ENCODE measurements around the gene RGS16.

DNA sequence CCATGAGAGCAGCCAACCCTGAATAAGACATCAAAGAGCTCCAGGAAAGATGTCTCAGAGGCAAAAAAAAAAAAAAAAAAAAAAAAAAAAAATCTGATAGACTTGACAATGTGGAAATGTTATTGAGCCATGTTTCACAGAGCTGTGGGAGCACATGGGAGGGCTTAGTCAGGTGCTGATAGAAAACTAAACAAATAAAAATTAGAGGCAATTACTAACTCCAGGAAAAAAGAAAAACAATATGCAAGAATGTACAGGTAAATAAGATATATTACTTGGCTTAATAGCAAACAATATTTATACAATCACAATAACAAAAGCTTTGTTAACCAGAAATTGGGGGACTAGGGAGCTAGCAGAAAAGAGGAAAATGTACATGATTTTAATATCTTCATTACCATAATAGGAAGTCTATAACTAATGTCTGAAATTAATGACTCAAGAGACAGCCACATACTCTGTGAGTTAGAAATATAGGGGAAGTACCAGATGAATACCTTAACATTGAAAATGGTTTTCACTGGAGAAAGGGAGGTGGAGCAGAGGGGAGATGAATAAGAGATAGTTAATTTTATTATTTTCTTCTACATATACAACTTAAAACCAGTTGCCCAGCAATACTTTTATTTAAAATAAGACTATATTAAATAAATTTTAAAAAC, 16.9 kb upstream of the RGS16 start:
- TF ChIP-seq YY1 (IDR thresholded peaks at IDR 0.05; ENCODE audit: low read depth): no peak
- TF ChIP-seq TAF1 (IDR thresholded peaks at IDR 0.05; ENCODE audit: borderline replicate concordance, low read depth, low read length): no peak
- TF ChIP-seq SIN3A (IDR thresholded peaks at IDR 0.05; ENCODE audit: borderline replicate concordance, low read depth, low read length): no peak
